ENCODE data around the gene ARHGAP19.

The ARHGAP19 gene

DNA sequence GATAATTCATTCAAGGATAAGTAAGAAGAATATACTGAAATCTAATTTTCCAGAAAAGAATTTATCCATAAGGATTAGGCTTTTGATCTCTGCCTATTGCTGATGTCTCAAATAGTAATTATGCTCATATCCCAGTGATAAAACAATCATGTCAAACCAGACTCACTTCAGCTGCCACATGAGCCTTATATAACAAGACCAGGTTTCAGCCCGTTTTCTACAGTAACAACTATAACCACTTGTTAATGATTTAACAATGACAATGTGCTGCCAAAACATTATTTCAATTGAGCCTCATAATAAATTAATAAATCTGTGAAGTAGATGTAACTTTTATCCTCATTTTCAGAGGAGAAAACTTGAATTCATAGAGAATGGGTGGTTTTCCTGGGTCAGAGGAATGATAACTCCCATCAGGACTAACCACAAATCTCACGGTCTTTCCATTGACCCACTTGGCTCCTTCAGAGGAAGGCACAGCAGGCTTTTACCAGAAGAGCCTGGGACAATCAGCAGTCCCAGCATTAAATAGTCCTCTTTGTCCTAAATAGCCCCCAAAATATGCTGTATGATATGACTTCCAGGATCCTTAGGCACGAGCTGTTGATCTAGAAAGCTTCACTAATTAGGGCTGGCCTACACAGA, 64.2 kb downstream of the ARHGAP19 start:
- no peak for DNase-seq
- H3K4me3 ChIP-seq (ENCODE audit: low read depth, low read length), result no peak overlapping the region
- no peaks in the 10 kb centered on the region for H3K27me3 ChIP-seq (replicated peaks)
- peaks cover 4% of the 10 kb centered on the region for H3K36me3 ChIP-seq (replicated peaks)
- in situ Hi-C loops (cut with HindIII; ENCODE audit: low pct_ligation_motif_present, low sequenced_read_pairs), result no loop called here
- TF ChIP-seq, protein P1, sequence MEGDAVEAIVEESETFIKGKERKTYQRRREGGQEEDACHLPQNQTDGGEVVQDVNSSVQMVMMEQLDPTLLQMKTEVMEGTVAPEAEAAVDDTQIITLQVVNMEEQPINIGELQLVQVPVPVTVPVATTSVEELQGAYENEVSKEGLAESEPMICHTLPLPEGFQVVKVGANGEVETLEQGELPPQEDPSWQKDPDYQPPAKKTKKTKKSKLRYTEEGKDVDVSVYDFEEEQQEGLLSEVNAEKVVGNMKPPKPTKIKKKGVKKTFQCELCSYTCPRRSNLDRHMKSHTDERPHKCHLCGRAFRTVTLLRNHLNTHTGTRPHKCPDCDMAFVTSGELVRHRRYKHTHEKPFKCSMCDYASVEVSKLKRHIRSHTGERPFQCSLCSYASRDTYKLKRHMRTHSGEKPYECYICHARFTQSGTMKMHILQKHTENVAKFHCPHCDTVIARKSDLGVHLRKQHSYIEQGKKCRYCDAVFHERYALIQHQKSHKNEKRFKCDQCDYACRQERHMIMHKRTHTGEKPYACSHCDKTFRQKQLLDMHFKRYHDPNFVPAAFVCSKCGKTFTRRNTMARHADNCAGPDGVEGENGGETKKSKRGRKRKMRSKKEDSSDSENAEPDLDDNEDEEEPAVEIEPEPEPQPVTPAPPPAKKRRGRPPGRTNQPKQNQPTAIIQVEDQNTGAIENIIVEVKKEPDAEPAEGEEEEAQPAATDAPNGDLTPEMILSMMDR (IDR thresholded peaks at IDR 0.05; ENCODE audit: low read depth, low read length, missing control alignments), result no peak
- H3K27ac ChIP-seq, result no peak overlapping the region

DNA sequence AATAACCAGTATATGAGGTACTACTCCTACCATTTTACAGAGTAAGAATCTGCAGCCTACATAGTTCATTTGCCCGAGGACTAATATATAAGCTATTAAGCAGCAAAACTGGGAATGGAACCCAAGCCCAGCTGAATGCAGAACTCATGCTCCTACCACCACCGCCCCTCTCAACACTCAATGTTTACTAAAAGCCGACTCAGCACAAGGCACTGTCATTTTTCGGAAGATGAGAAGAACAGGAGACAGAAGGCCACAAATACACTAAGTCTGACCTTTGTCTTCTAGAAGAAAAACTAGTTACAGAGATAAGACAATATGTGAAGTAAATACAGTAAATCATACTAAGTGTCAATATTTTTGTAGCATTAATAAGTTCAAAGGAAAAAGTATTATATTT, 66.0 kb downstream of the ARHGAP19 start:
- Histone ChIP-seq H3K27me3 (replicated peaks) (no peaks in the 10 kb centered on the region), H3K27ac (no peak overlapping the region), H3K4me3 (ENCODE audit: low read depth, low read length) (no peak overlapping the region), H3K36me3 (replicated peaks) (peaks cover 4% of the 10 kb centered on the region)
- no peak for DNase-seq
- TF ChIP-seq, protein P1 (IDR thresholded peaks at IDR 0.05; ENCODE audit: low read depth, low read length, missing control alignments), result no peak
- in situ Hi-C loops (cut with HindIII; ENCODE audit: low pct_ligation_motif_present, low sequenced_read_pairs), result no loop called here

DNA sequence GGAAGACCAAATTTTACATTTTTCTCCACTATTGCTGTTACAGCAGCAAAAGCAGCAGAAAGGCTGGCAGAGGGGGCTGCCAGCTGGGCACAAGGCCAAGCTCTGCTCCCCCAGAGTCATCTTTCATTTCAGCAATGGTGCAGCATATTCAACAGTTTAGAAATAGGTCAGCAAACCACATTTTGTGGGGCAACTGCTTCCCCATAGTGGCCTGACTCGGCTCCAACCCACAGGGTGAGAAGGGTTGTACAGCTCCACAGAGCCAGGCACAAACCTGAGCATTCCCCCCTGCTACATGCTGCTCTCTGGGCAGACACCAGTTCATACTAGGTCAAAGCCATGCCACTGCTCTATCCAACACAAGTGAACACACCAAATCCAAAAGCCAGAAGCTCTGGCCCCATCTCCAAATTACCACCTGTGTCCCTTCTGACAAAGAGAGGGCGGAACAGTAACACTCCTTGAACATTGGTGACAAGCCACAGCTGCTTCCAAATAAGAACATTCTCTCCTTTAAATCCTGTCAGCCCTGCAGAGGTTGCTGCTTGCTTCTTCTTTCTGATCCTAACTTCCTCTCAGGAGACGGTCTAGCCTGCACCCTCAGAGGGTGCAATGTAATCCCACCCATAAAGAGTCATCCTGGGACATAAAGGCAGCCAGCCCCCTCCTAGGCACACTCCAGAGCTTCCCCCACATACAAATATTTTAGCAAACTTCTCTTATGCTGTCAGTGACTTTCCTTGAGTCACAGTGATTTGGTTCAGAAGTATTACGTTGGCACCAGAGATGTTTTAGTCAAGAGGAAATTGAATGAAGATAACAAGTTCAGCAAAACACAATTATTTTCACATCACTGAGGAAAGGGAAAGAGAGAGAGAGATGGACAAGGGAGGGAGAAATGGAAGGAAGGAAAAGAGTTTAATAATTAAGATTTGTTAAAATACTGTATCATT, 67.7 kb downstream of the ARHGAP19 start:
- no peak for DNase-seq
- peaks cover 4% of the 10 kb centered on the region for H3K36me3 ChIP-seq (replicated peaks)
- no peaks in the 10 kb centered on the region for H3K27me3 ChIP-seq (replicated peaks)
- in situ Hi-C loops (cut with HindIII; ENCODE audit: low pct_ligation_motif_present, low sequenced_read_pairs), result no loop called here
- no peak overlapping the region for H3K27ac ChIP-seq
- TF ChIP-seq, protein P1 (IDR thresholded peaks at IDR 0.05; ENCODE audit: low read depth, low read length, missing control alignments), result no peak
- H3K4me3 ChIP-seq (ENCODE audit: low read depth, low read length), result no peak overlapping the region

DNA sequence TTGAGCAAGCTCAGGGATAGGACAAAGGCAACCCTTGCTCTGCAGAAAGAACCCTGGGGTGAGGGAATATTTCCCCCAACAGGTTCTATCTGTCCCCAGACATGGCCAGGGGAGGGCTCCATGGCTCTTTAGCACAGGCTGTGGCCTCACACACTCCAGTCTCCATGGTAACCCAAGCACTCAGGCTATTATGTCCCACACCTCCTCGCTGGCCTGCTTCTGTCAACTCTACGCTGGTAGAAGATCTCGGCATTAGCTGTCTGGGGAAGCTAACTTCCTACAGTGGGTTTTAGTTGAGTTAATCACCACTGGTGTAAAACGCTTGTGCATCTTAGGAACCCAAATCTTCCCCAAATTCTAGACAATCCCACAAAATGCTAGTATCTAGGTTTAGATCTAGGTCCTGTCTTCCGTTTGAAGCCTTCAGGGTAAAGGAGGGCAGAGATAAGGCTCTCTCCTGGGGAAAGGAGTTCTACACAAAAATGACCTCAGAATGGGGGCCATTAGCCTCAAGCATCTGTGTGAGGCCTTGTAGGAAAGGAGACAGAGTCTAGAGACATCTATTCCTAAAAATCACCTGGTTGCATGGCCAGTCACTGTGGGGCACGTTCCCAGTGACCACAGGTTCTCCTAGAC, 70.0 kb downstream of the ARHGAP19 start:
- Histone ChIP-seq H3K36me3 (replicated peaks) (no peaks in the 10 kb centered on the region), H3K27ac (no peak overlapping the region), H3K27me3 (replicated peaks) (no peaks in the 10 kb centered on the region), H3K4me3 (ENCODE audit: low read depth, low read length) (no peak overlapping the region)
- TF ChIP-seq, protein P1 (IDR thresholded peaks at IDR 0.05; ENCODE audit: low read depth, low read length, missing control alignments), result no peak
- in situ Hi-C loops (cut with HindIII; ENCODE audit: low pct_ligation_motif_present, low sequenced_read_pairs), result no loop called here
- no peak for DNase-seq

DNA sequence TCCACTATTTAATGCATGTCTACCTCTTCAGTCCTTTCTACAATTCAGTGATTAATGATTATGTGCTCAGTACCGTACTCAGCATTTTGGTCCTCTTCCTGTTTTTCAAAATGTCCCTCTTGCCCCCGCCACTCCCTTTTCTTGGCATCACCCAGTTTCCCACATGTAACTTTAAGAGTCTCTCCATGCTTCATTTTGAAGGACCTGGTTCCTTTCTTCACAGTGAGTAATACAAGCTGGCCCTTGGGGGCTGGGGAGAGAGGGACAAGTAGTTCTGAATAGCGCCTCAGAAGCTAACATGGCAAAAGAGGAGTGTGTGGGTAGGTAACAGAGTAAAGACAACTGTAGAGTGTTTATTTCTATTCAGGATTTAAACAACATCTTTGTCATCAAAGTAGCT, 72.1 kb downstream of the ARHGAP19 start:
- in situ Hi-C loops (cut with HindIII; ENCODE audit: low pct_ligation_motif_present, low sequenced_read_pairs), result no loop called here
- H3K4me3 ChIP-seq (ENCODE audit: low read depth, low read length), result no peak overlapping the region
- TF ChIP-seq, protein P1 (IDR thresholded peaks at IDR 0.05; ENCODE audit: low read depth, low read length, missing control alignments), result no peak

More for the DNA sequence above, 72.1 kb downstream of the ARHGAP19 start:
- Histone ChIP-seq H3K27me3 (replicated peaks) (no peaks in the 10 kb centered on the region), H3K27ac (no peak overlapping the region), H3K36me3 (replicated peaks) (no peaks in the 10 kb centered on the region)
- no peak for DNase-seq
